Measurements from ENCODE around the gene AMBRA1.

Gene AMBRA1

DNA sequence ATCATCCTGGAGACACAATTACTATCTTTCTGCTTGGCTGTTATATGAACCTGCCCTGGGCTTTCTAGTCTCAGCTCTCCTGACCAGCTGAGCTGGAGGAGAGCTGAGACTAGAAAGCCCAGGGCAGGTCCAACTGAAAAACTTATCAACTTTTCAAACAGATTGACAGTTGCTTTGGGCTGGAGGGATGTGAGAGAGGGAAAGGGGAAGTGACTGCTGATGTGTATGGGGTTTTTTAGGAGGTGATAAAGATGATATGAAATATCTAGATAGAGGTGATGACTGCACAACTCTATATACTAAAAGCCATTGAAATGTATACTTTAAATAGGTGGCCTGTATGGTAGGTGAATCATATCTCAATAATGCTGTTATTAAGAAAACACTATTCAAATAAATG, 142.1 kb downstream of the AMBRA1 start:
- in situ Hi-C loops (cut with HindIII; ENCODE audit: low sequenced_read_pairs), result no loop called here
- TF ChIP-seq, protein P1, sequence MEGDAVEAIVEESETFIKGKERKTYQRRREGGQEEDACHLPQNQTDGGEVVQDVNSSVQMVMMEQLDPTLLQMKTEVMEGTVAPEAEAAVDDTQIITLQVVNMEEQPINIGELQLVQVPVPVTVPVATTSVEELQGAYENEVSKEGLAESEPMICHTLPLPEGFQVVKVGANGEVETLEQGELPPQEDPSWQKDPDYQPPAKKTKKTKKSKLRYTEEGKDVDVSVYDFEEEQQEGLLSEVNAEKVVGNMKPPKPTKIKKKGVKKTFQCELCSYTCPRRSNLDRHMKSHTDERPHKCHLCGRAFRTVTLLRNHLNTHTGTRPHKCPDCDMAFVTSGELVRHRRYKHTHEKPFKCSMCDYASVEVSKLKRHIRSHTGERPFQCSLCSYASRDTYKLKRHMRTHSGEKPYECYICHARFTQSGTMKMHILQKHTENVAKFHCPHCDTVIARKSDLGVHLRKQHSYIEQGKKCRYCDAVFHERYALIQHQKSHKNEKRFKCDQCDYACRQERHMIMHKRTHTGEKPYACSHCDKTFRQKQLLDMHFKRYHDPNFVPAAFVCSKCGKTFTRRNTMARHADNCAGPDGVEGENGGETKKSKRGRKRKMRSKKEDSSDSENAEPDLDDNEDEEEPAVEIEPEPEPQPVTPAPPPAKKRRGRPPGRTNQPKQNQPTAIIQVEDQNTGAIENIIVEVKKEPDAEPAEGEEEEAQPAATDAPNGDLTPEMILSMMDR (IDR thresholded peaks at IDR 0.05; ENCODE audit: low read depth, low read length), result no peak
- no peak overlapping the region for H3K4me3 ChIP-seq (ENCODE audit: low read depth, low read length)

DNA sequence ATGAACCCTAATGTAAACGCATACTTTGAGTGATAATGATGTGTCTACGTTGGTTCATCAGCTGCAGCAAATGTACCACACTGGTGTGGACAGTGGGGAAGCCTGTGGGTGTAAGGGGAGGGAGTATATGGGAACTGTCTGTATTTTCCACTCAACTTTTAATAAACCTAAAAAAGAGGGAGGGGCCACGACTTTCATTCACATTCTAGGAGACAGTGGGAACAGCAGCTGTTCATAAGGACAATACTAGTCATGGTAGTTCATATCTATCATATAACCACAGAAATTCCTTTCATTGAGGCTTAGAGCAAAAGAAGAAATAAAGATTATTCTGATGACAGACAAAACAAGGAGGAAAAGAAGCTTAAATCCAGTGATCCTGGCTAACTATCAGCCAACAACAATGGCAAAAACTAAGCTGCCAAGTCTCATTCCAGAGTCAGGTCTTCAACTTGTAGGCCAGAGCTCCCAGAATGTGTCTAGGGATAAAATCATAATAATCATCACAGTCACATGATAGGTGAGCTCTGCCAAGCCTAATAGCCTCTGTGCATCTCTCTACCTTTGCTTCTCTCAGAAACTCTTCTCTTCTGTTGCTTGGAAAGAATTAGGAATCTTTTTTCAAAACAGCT, 142.9 kb downstream of the AMBRA1 start:
- TF ChIP-seq, protein P1 (IDR thresholded peaks at IDR 0.05; ENCODE audit: low read depth, low read length), result no peak
- in situ Hi-C loops (cut with HindIII; ENCODE audit: low sequenced_read_pairs), result no loop called here
- DNase-seq (ENCODE audit: low read depth, low spot score), result no peak
- no peak overlapping the region for H3K4me3 ChIP-seq (ENCODE audit: low read depth, low read length)

More for the DNA sequence above, 142.1 kb downstream of the AMBRA1 start:
- no peak for DNase-seq (ENCODE audit: low read depth, low spot score)

DNA sequence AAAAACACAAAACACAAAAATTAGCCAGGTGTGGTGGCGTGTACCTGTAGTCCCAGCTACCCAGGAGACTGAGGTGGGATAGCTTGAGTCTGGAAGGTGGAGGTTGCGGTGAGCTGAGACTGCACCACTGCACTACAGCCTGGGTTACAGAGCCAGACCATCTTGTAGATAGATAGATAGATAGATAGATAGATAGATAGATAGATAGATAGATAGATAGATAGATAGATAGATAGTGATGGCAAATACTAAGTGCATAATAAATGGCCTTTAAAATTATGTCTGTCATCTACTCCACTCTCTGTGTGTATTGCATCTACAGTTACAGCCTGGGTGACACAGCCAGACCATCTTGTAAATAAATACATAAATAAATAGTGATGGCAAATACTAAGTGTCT, 146.3 kb downstream of the AMBRA1 start:
- no peak for DNase-seq (ENCODE audit: low read depth, low spot score)
- H3K4me3 ChIP-seq (ENCODE audit: low read depth, low read length), result no peak overlapping the region
- in situ Hi-C loops (cut with HindIII; ENCODE audit: low sequenced_read_pairs), result no loop called here
- TF ChIP-seq, protein P1 (IDR thresholded peaks at IDR 0.05; ENCODE audit: low read depth, low read length), result no peak

DNA sequence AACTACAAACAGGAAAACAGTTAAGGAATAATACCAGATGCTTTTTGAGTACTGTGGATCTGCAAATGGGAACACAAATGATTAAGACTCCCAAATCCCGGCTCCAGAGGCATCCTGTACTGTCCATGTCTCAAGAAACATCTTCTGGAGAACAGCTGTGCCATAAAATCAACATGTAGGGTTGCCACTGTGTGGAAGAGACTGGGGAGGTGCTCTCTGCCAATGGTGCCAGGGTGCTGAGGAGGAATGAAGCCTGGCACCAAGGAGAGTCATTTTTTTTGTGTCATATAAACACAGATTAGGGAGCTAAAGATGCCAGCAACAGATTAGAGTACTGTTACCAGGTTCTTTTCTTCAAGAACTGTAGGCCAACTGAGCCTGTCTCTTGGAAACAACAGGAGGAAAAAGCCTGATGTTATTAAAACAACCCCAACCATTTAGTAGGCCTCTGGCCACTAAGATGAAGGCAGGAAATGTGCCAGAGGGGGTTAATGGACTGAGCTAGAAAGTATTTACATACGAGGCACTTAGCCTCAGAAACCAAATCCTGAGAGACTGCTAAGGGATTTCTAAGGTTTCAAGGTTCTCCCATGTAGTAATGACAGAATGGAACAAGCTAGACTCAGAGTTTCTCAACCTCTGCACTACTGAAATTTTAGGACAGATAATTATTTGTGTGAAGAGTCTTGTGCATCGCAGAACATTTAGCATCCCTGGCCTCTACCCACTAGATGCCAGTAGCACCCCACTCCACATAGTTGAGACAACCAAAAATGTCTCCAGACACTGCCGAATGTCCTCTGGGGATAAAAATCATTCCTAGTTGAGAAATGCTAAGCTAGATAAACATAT, 147.7 kb downstream of the AMBRA1 start:
- TF ChIP-seq, protein P1 (IDR thresholded peaks at IDR 0.05; ENCODE audit: low read depth, low read length), result no peak
- H3K4me3 ChIP-seq (ENCODE audit: low read depth, low read length), result no peak overlapping the region
- in situ Hi-C loops (cut with HindIII; ENCODE audit: low sequenced_read_pairs), result no loop called here
- DNase-seq (ENCODE audit: low read depth, low spot score), result peak; percentile 55

DNA sequence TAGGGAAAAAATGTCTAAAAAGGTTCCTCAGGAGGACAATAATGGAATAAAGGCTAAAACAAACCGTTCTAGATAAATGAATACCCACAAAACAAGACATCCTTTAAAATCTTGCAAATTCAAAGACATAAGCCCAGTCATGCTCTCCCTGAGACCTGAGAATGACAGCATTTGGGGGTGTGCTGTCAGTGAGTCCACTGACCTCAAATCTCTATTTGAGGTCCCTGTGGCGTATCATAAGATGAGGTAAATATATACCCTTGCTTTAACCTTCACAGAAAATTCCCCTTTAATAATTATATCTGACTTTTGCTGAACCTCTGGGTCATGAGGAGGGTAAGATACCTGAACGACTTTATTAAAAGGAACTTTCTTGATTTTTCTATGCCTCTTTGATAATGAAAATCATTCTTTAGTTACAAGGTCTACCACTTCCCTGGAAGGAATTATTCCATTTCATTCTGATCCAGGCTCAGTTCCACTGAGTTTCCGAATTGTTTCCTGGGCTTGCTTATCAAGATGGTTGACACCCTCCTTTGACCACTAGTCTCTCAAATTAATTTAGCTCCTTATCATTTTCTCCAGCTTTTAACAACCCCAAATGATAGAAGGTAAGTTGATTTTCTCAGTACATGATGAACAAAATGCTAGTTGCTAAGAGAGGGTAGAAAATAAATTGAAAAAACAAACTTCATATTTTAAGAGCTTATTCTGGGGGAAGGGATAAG, 148.5 kb downstream of the AMBRA1 start:
- no peak overlapping the region for H3K4me3 ChIP-seq (ENCODE audit: low read depth, low read length)
- TF ChIP-seq, protein P1 (IDR thresholded peaks at IDR 0.05; ENCODE audit: low read depth, low read length), result no peak
- DNase-seq (ENCODE audit: low read depth, low spot score), result no peak
- in situ Hi-C loops (cut with HindIII; ENCODE audit: low sequenced_read_pairs), result no loop called here

DNA sequence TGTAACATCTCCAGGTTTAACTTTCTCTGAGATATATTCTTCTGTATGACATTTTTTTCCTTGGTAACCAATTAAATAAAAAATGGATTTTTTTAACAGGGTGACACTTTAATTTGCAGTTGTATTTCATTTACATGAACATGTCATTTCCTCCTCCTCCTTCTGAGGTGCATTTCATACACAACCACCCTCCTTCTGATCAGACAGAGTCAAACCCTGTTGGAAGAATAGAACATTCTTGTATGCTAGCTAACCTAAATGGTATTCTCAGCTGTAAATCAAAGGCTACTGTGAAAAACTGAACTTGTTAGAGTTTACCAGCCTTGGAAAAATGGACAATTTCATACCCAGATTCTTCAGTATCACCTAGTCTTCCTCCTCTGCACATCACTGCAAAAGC, 149.5 kb downstream of the AMBRA1 start:
- TF ChIP-seq, protein P1 (IDR thresholded peaks at IDR 0.05; ENCODE audit: low read depth, low read length), result no peak
- in situ Hi-C loops (cut with HindIII; ENCODE audit: low sequenced_read_pairs), result no loop called here
- H3K4me3 ChIP-seq (ENCODE audit: low read depth, low read length), result no peak overlapping the region
- no peak for DNase-seq (ENCODE audit: low read depth, low spot score)
